MM.1S (cell line): ENCODE data around the gene TUBA4B.

Experiments used
- EZH2phosphoT487 ChIP-seq: fragments of 300-600 bp; sonication (generic); IDR thresholded peaks from 2 replicates; pipeline ENCODE4 v1.6.1; 2018; ENCODE audit warnings: antibody characterized with exemption, low read length
- TF ChIP-seq, protein P1 (sequence below): fragments of 300-600 bp; sonication (generic); IDR thresholded peaks from 2 replicates; pipeline ENCODE4 v1.5.1; 2016; ENCODE audit warnings: antibody characterized with exemption, low read length, mixed read lengths

DNA sequence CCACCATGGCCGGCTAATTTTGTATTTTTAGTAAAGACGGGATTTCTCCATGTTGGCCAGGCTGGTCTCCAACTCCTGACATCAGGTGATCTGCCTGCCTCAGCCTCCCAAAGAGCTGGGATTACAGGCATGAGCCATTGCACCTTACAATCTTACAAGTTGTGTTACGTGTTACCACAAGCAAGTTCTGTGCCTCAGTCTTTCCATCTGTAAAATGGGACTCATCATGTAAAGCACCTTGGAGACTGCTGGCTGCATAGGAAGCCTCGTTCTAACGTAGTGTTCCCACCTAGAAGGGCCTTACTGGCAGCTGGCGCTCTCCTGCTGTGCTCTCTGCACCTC, 36.1 kb downstream of the TUBA4B start:
- TF ChIP-seq, protein P1, sequence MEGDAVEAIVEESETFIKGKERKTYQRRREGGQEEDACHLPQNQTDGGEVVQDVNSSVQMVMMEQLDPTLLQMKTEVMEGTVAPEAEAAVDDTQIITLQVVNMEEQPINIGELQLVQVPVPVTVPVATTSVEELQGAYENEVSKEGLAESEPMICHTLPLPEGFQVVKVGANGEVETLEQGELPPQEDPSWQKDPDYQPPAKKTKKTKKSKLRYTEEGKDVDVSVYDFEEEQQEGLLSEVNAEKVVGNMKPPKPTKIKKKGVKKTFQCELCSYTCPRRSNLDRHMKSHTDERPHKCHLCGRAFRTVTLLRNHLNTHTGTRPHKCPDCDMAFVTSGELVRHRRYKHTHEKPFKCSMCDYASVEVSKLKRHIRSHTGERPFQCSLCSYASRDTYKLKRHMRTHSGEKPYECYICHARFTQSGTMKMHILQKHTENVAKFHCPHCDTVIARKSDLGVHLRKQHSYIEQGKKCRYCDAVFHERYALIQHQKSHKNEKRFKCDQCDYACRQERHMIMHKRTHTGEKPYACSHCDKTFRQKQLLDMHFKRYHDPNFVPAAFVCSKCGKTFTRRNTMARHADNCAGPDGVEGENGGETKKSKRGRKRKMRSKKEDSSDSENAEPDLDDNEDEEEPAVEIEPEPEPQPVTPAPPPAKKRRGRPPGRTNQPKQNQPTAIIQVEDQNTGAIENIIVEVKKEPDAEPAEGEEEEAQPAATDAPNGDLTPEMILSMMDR, result no peak
- TF ChIP-seq EZH2phosphoT487, result no peak
